ENCODE results near the gene SFTPA2.
"Not testable (repeated sequence)": the region's sequence is repeated elsewhere in the genome, so short reads cannot be mapped to it uniquely, and the experiment has no call there.

The SFTPA2 gene

GRCh38 chr10:79508245-79508644 lies 52.0 kb downstream of the SFTPA2 start:
- H3K4me3 ChIP-seq (ENCODE audit: low read depth, low read length); DNase-seq (ENCODE audit: low read depth); in situ Hi-C loops (cut with HindIII; ENCODE audit: low sequenced_read_pairs): not testable (repeated sequence)

GRCh38 chr10:79507440-79508167 lies 52.6 kb downstream of the SFTPA2 start:
- no peak for DNase-seq (ENCODE audit: low read depth)
- TF ChIP-seq CTCF (IDR thresholded peaks at IDR 0.05; ENCODE audit: low read depth, low read length, missing control alignments): no peak
- no peak overlapping the region for H3K4me3 ChIP-seq (ENCODE audit: low read depth, low read length)
- in situ Hi-C loops (cut with HindIII; ENCODE audit: low sequenced_read_pairs): no loop called here
